IMR-90 (cell line): ENCODE results near the gene ABCA9. TPM values are rescaled to one million over a fixed set of nuclear protein-coding genes. Genes with fewer than 3 reads are reported as not detected.

Experiments
- ATAC-seq: fragments of 200-7000 bp; cut with Tn5 transposase; 2 replicates; pipeline ENCODE4 v1.9.1; 2020; ENCODE audit warnings: low read depth, mild to moderate bottlenecking, moderate library complexity
- BruUV-seq: library from RNA; stranded (reverse); fragments of 400-500 nt; replicated peaks from 2 replicates; lab custom pipeline; 2021; lab: Mats Ljungman, UMichigan
- CTCF ChIA-PET: fragments of 300-600 bp; formaldehyde crosslinking; extraction: SDS; loops from one replicate; lab custom pipeline; 2021; ENCODE audit warnings: antibody characterized with exemption; lab: Yijun Ruan, JAX
- POLR2A ChIA-PET: fragments of 300-600 bp; sonication (Branson Sonifier 250); formaldehyde crosslinking; loops from one replicate; lab custom pipeline; 2022; ENCODE audit warnings: antibody characterized with exemption; ENCODE audit not compliant: unreplicated experiment; lab: Charles Lee
- DNase-seq: peaks from one replicate; pipeline ENCODE4 v3.0.0; 2013
- H2AFZ ChIP-seq: replicated peaks from 2 replicates; pipeline ENCODE3; 2013; ENCODE audit warnings: low read length, mild to moderate bottlenecking; ENCODE audit not compliant: poor library complexity
- H2AK5ac ChIP-seq: 2 replicates; pipeline ENCODE4 v1.6.1; 2013; ENCODE audit warnings: low read depth, low read length, inconsistent platforms
- H2AK9ac ChIP-seq: replicated peaks from 2 replicates; pipeline ENCODE3; 2013; ENCODE audit warnings: mild to moderate bottlenecking, low read depth, low read length, moderate library complexity; ENCODE audit not compliant: poor library complexity
- H2BK120ac ChIP-seq: 2 replicates; pipeline ENCODE4 v1.6.1; 2013; ENCODE audit warnings: low read depth, low read length, inconsistent platforms
- H2BK15ac ChIP-seq: 3 replicates; pipeline ENCODE4 v1.6.1; 2013; ENCODE audit warnings: low read depth, low read length, inconsistent platforms
- H2BK20ac ChIP-seq: 2 replicates; pipeline ENCODE4 v1.6.1; 2013; ENCODE audit warnings: low read depth, mild to moderate bottlenecking, inconsistent platforms, low read length, moderate library complexity
- H2BK5ac ChIP-seq: 2 replicates; pipeline ENCODE4 v1.6.1; 2013; ENCODE audit warnings: mild to moderate bottlenecking, low read depth, low read length, inconsistent platforms; ENCODE audit not compliant: poor library complexity, severe bottlenecking
- H3K14ac ChIP-seq: replicated peaks from 2 replicates; pipeline ENCODE4 v1.6.1; 2013; ENCODE audit warnings: low read depth, low read length, inconsistent platforms
- H3K18ac ChIP-seq: 2 replicates; pipeline ENCODE4 v1.6.1; 2013; ENCODE audit warnings: low read depth, low read length, control low read depth
- H3K23ac ChIP-seq: 2 replicates; pipeline ENCODE4 v1.6.1; 2013; ENCODE audit warnings: low read depth, low read length, inconsistent platforms
- H3K27ac ChIP-seq: 2 replicates; pipeline ENCODE4 v1.5.1; 2013; ENCODE audit warnings: mild to moderate bottlenecking, control low read depth, low read length; ENCODE audit not compliant: insufficient read depth
- H3K27me3 ChIP-seq: 2 replicates; pipeline ENCODE4 v1.6.1; 2013; ENCODE audit warnings: low read length; ENCODE audit not compliant: control insufficient read depth, insufficient read depth
- H3K36me3 ChIP-seq: 2 replicates; pipeline ENCODE4 v1.6.1; 2013; ENCODE audit warnings: low read length, mixed read lengths; ENCODE audit not compliant: control insufficient read depth, insufficient read depth
- H3K4ac ChIP-seq: 2 replicates; pipeline ENCODE4 v1.6.1; 2013; ENCODE audit warnings: low read depth, low read length, inconsistent platforms
- H3K4me1 ChIP-seq: 2 replicates; pipeline ENCODE4 v1.6.1; 2013; ENCODE audit warnings: low read length, mixed read lengths; ENCODE audit not compliant: control insufficient read depth, insufficient read depth
- H3K4me2 ChIP-seq: 2 replicates; pipeline ENCODE4 v1.6.1; 2013; ENCODE audit warnings: low read depth, mild to moderate bottlenecking, control low read depth, low read length, moderate library complexity
- H3K4me3 ChIP-seq: 2 replicates; pipeline ENCODE4 v1.5.1; 2013; ENCODE audit warnings: low read depth, mild to moderate bottlenecking, control low read depth, low read length, moderate library complexity; ENCODE audit not compliant: insufficient read depth
- H3K56ac ChIP-seq: 2 replicates; pipeline ENCODE4 v1.6.1; 2013; ENCODE audit warnings: low read length, inconsistent platforms; ENCODE audit not compliant: insufficient read depth; ENCODE audit errors: extremely low read depth
- H3K79me1 ChIP-seq, 2 experiments: 2 replicates each; pipeline ENCODE4 v1.6.1; 2013; ENCODE audit warnings: low read length in 2 of 2, inconsistent platforms in 1 of 2, low read depth in 1 of 2
- H3K9ac ChIP-seq: 2 replicates; pipeline ENCODE4 v1.6.1; 2013; ENCODE audit warnings: low read depth, low read length, control low read depth
- H3K9me1 ChIP-seq: 2 replicates; pipeline ENCODE4 v1.6.1; 2013; ENCODE audit warnings: low read length, inconsistent platforms; ENCODE audit not compliant: insufficient read depth
- H3K9me3 ChIP-seq: 2 replicates; pipeline ENCODE4 v1.6.1; 2013; ENCODE audit warnings: low read length; ENCODE audit not compliant: control insufficient read depth, insufficient read depth
- H4K20me1 ChIP-seq: 2 replicates; pipeline ENCODE4 v1.6.1; 2013; ENCODE audit warnings: low read length, inconsistent platforms; ENCODE audit not compliant: insufficient read depth
- H4K5ac ChIP-seq: 2 replicates; pipeline ENCODE4 v1.6.1; 2013; ENCODE audit warnings: mild to moderate bottlenecking, low read depth, low read length, control low read depth
- H4K8ac ChIP-seq, 2 experiments: 2 replicates each; pipeline ENCODE4 v1.6.1; 2013; ENCODE audit warnings: low read depth in 2 of 2, low read length in 2 of 2, control low read depth in 1 of 2, inconsistent platforms in 1 of 2
- H4K91ac ChIP-seq: 2 replicates; pipeline ENCODE4 v1.6.1; 2013; ENCODE audit warnings: low read depth, low read length, inconsistent platforms; ENCODE audit not compliant: insufficient read depth
- BHLHE40 ChIP-seq: fragments of 150-350 bp; IDR thresholded peaks from 2 replicates; pipeline ENCODE4 v1.6.1; 2016; ENCODE audit warnings: mild to moderate bottlenecking, low read depth, low read length
- CEBPB ChIP-seq: IDR thresholded peaks from 2 replicates; pipeline ENCODE4 v1.6.1; 2012; ENCODE audit warnings: low read depth, low read length, improper control_type of control experiment
- CHD1 ChIP-seq: IDR thresholded peaks from 2 replicates; pipeline ENCODE4 v1.6.1; 2012; ENCODE audit warnings: low read depth, low read length, improper control_type of control experiment
- CTCF ChIP-seq: conservative IDR thresholded peaks from 2 replicates; pipeline ENCODE4 v1.5.1; 2012; ENCODE audit warnings: mild to moderate bottlenecking, low read depth, low read length, improper control_type of control experiment
- FOS ChIP-seq: fragments of 150-350 bp; IDR thresholded peaks from 2 replicates; pipeline ENCODE4 v1.6.1; 2016; ENCODE audit warnings: low read depth, low read length
- MAFK ChIP-seq: IDR thresholded peaks from 2 replicates; pipeline ENCODE4 v1.6.1; 2012; ENCODE audit warnings: low read depth, low read length, improper control_type of control experiment
- MAZ ChIP-seq: IDR thresholded peaks from 2 replicates; pipeline ENCODE4 v1.6.1; 2012; ENCODE audit warnings: low read depth, mild to moderate bottlenecking, low read length, improper control_type of control experiment, moderate library complexity, borderline replicate concordance
- MXI1 ChIP-seq: IDR thresholded peaks from 2 replicates; pipeline ENCODE4 v1.6.1; 2012; ENCODE audit warnings: low read depth, mild to moderate bottlenecking, low read length, moderate library complexity, borderline replicate concordance
- NFE2L2 ChIP-seq: fragments of 150-350 bp; IDR thresholded peaks from 2 replicates; pipeline ENCODE4 v1.6.1; 2016; ENCODE audit warnings: low read depth, mild to moderate bottlenecking, low read length
- POLR2A ChIP-seq: IDR thresholded peaks from 2 replicates; pipeline ENCODE4 v1.6.1; 2012; ENCODE audit warnings: mild to moderate bottlenecking, low read depth, low read length
- RAD21 ChIP-seq: IDR thresholded peaks from 2 replicates; pipeline ENCODE4 v1.6.1; 2012; ENCODE audit warnings: low read length, improper control_type of control experiment
- RCOR1 ChIP-seq: IDR thresholded peaks from 2 replicates; pipeline ENCODE4 v1.6.1; 2012; ENCODE audit warnings: mild to moderate bottlenecking, low read length, improper control_type of control experiment; ENCODE audit not compliant: insufficient replicate concordance
- RFX5 ChIP-seq: IDR thresholded peaks from 2 replicates; pipeline ENCODE4 v1.8.0; 2012; ENCODE audit warnings: low read depth, mild to moderate bottlenecking, low read length, moderate library complexity
- SMC3 ChIP-seq: fragments of 150-350 bp; IDR thresholded peaks from 2 replicates; pipeline ENCODE4 v1.6.1; 2016; ENCODE audit warnings: low read depth, mild to moderate bottlenecking, antibody characterized with exemption, low read length, moderate library complexity
- WGBS, 2 experiments: methylation state at CpG; one replicate each; pipeline versions ENCODE4 v1.1.5 to v1.1.7; 2013; ENCODE audit warnings: missing lambda C conversion rate in 2 of 2; ENCODE audit not compliant: insufficient read length in 1 of 2; ENCODE audit errors: extremely low coverage in 2 of 2; 5-methylcytosine and 5-hydroxymethylcytosine counted together
- dilution Hi-C: fragments of 300-500 bp; cut with HindIII; formaldehyde crosslinking; loops from one replicate; pipeline ENCODE4 v1.14.3; 2018; ENCODE audit warnings: low sequenced_read_pairs; ENCODE audit not compliant: unreplicated experiment
- in situ Hi-C: fragments of 300-500 bp; cut with MboI; formaldehyde crosslinking; loops from 3 replicates; pipeline ENCODE4 v1.14.3; 2019; ENCODE audit warnings: low sequenced_read_pairs, inconsistent platforms, mixed read lengths
- intact Hi-C: fragments of 100-400 bp; cut with micrococcal nuclease; formaldehyde crosslinking; loops from 2 replicates; pipeline ENCODE4 v1.10.0; 2022
- polyA plus RNA-seq, 3 experiments: library from polyadenylated mRNA; depleted of rRNA; stranded (reverse); fragments of >200 nt; gene quantifications; 2 replicates each; pipeline ENCODE4 v1.2.3, GENCODE V29; 2012; ENCODE audit warnings: low replicate concordance in 1 of 3
- total RNA-seq: library from RNA; depleted of rRNA; stranded (reverse); fragments of >200 nt; gene quantifications from 2 replicates; pipeline ENCODE4 v1.2.3, GENCODE V29; 2012
- TF ChIP-seq, protein P1 (sequence below): fragments of 150-350 bp; IDR thresholded peaks from 2 replicates; pipeline ENCODE4 v1.6.1; 2017; ENCODE audit warnings: mild to moderate bottlenecking, antibody characterized with exemption, low read length, low read depth
- TF ChIP-seq, protein P2 (sequence below): fragments of 150-350 bp; IDR thresholded peaks from 2 replicates; pipeline ENCODE4 v1.6.1; 2016; ENCODE audit warnings: low read depth, mild to moderate bottlenecking, low read length, moderate library complexity, borderline replicate concordance

Gene ABCA9
- total and polyA plus RNA-seq, 2 of the 4 experiments (the other 2 are of a cell fraction) = under 0.01 TPM; not detected in 1

- in situ Hi-C loops (no loop called here), dilution Hi-C loops (no loop called here), intact Hi-C loops (no loop called here)
- Histone ChIP-seq H3K23ac (no peak overlapping the region), H2BK20ac (no peak overlapping the region), H3K79me1 (no peaks in the 10 kb centered on the region), H3K4me3 (no peak overlapping the region), H3K4me2 (no peak overlapping the region), H2AK5ac (no peak overlapping the region), H3K9me1 (no peaks in the 10 kb centered on the region), H3K9ac (no peak overlapping the region), H3K14ac (no peak overlapping the region), H2BK15ac (no peak overlapping the region), H3K27me3 (no peaks in the 10 kb centered on the region), H4K20me1 (no peaks in the 10 kb centered on the region), H2BK120ac (no peak overlapping the region), H3K36me3 (no peaks in the 10 kb centered on the region), H4K91ac (no peak overlapping the region), H2AK9ac (no peak overlapping the region), H4K8ac (no peak overlapping the region), H3K4ac (no peak overlapping the region), H2BK5ac (no peak overlapping the region), H3K9me3 (peaks cover 6% of the 10 kb centered on the region), H3K4me1 (no peaks in the 10 kb centered on the region), H3K18ac (no peak overlapping the region), H2AFZ (no peak overlapping the region), H3K27ac (no peak overlapping the region), H4K5ac (no peak overlapping the region), H3K56ac (no peak overlapping the region)
- ChIA-PET CTCF (no interaction called here), POLR2A (no interaction called here)
- ATAC-seq (no peak), DNase-seq (no peak)
- no CpG with 5 or more reads among the region's 13 CpGs for WGBS, 2 experiments
- no TSS peak for BruUV-seq
- TF ChIP-seq BHLHE40 (no peak), MAZ (no peak), RFX5 (no peak), SMC3 (no peak), FOS (no peak), MXI1 (no peak), RAD21 (no peak), CHD1 (no peak), RCOR1 (no peak), CEBPB (no peak), CTCF (no peak), MAFK (no peak), POLR2A (no peak), NFE2L2 (no peak)
- TF ChIP-seq, protein P1, sequence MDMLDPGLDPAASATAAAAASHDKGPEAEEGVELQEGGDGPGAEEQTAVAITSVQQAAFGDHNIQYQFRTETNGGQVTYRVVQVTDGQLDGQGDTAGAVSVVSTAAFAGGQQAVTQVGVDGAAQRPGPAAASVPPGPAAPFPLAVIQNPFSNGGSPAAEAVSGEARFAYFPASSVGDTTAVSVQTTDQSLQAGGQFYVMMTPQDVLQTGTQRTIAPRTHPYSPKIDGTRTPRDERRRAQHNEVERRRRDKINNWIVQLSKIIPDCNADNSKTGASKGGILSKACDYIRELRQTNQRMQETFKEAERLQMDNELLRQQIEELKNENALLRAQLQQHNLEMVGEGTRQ = no peak
- TF ChIP-seq, protein P2, sequence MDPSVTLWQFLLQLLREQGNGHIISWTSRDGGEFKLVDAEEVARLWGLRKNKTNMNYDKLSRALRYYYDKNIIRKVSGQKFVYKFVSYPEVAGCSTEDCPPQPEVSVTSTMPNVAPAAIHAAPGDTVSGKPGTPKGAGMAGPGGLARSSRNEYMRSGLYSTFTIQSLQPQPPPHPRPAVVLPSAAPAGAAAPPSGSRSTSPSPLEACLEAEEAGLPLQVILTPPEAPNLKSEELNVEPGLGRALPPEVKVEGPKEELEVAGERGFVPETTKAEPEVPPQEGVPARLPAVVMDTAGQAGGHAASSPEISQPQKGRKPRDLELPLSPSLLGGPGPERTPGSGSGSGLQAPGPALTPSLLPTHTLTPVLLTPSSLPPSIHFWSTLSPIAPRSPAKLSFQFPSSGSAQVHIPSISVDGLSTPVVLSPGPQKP = no peak
Observed at GRCh38 chr17:69084911-69085310, 24.2 kb upstream of the ABCA9 start.
